Karpas-422 (cell line): Measurements from ENCODE around the gene ZFAND2A. TPM values are rescaled to one million over a fixed set of nuclear protein-coding genes. Genes with fewer than 3 reads are reported as not detected.
"Not testable (repeated sequence)": the region's sequence is repeated elsewhere in the genome, so short reads cannot be mapped to it uniquely, and the experiment has no call there.

Source experiments
- DNase-seq: peaks from one replicate; pipeline ENCODE4 v3.0.0-alpha.2; 2015
- H2AFZ ChIP-seq: fragments of 200-600 bp; sonication (generic); 2 replicates; pipeline ENCODE4 v1.6.1; 2014; ENCODE audit warnings: antibody characterized with exemption, low read length, mixed read lengths
- H3K27ac ChIP-seq: fragments of 200-600 bp; sonication (generic); 2 replicates; pipeline ENCODE4 v1.5.1; 2014; ENCODE audit warnings: mild to moderate bottlenecking, low read length, moderate library complexity
- H3K27me3 ChIP-seq: fragments of 200-600 bp; sonication (generic); 2 replicates; pipeline ENCODE4 v1.6.1; 2014; ENCODE audit warnings: low read length, mixed read lengths
- H3K36me3 ChIP-seq: fragments of 200-600 bp; sonication (generic); 2 replicates; pipeline ENCODE4 v1.6.1; 2014; ENCODE audit warnings: low read length, mixed read lengths; ENCODE audit not compliant: insufficient read depth
- H3K4me1 ChIP-seq: fragments of 200-600 bp; sonication (generic); 2 replicates; pipeline ENCODE4 v1.6.1; 2014; ENCODE audit warnings: mild to moderate bottlenecking, low read length, mixed read lengths
- H3K4me2 ChIP-seq: fragments of 200-600 bp; sonication (generic); 2 replicates; pipeline ENCODE4 v1.6.1; 2014; ENCODE audit warnings: low read length, low read depth, mild to moderate bottlenecking; ENCODE audit not compliant: poor library complexity, severe bottlenecking
- H3K4me3 ChIP-seq: fragments of 200-600 bp; sonication (generic); 2 replicates; pipeline ENCODE4 v1.5.1; 2014; ENCODE audit warnings: mild to moderate bottlenecking, antibody characterized with exemption, low read length, mixed read lengths
- H3K79me2 ChIP-seq: fragments of 200-600 bp; sonication (generic); 2 replicates; pipeline ENCODE4 v1.6.1; 2014; ENCODE audit warnings: mild to moderate bottlenecking, low read length, mixed read lengths
- H3K9ac ChIP-seq: fragments of 200-600 bp; sonication (generic); 2 replicates; pipeline ENCODE4 v1.6.0; 2014; ENCODE audit warnings: low read length
- H3K9me2 ChIP-seq: fragments of 200-600 bp; sonication (generic), shearing (Covaris generic); replicated peaks from 2 replicates; pipeline ENCODE4 v1.6.0; 2014; ENCODE audit warnings: mild to moderate bottlenecking, low read length, moderate library complexity; ENCODE audit not compliant: insufficient read depth
- H3K9me3 ChIP-seq: fragments of 300-700, 200-600 bp; sonication (generic); 2 replicates; pipeline ENCODE4 v1.6.1; 2014; ENCODE audit warnings: low read length, mixed read lengths
- H4K20me1 ChIP-seq: fragments of 200-600 bp; sonication (generic); 2 replicates; pipeline ENCODE4 v1.6.1; 2014; ENCODE audit warnings: mild to moderate bottlenecking, antibody characterized with exemption, low read length, low read depth; ENCODE audit not compliant: insufficient read depth
- total RNA-seq: library from RNA; depleted of rRNA; stranded (reverse); fragments of >200 nt; shearing (Covaris generic); gene quantifications from 2 replicates; pipeline ENCODE4 v1.2.3, GENCODE V29; 2014; ENCODE audit warnings: low replicate concordance

The ZFAND2A gene
- total RNA-seq, 1 experiment from 2014 or later = 11.5 TPM

DNA sequence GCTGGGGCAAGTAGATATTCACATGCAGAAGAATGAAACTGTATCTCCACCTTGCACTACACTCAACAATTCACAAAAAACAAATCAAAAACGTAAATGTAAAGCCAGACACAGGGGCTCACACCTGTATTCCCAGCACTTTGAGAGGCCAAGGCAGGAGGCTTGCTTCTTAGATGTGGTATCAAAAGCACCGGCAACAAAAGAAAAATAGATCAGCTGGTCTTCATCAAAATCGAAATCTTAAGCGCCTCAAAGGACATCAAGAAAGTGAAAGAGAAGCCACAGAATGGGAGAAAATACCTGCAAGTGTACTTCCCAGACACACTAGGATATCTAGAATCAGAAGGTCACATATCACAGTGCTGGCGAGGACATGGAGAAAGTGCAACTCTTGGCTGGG is 40.8 kb downstream of the ZFAND2A start:
- DNase-seq = no peak
- Histone ChIP-seq H3K4me3 (no peak overlapping the region), H3K4me1 (peaks cover 9% of the 10 kb centered on the region), H3K9me2 (no peaks in the 10 kb centered on the region), H2AFZ (no peak overlapping the region), H3K9ac (no peak overlapping the region), H3K79me2 (no peaks in the 10 kb centered on the region), H3K27me3 (no peaks in the 10 kb centered on the region), H4K20me1 (peaks cover 21% of the 10 kb centered on the region; the same call in 1 of the 2 replicates), H3K4me2 (no peak overlapping the region), H3K36me3 (no peaks in the 10 kb centered on the region), H3K27ac (no peak overlapping the region), H3K9me3 (no peaks in the 10 kb centered on the region)

DNA sequence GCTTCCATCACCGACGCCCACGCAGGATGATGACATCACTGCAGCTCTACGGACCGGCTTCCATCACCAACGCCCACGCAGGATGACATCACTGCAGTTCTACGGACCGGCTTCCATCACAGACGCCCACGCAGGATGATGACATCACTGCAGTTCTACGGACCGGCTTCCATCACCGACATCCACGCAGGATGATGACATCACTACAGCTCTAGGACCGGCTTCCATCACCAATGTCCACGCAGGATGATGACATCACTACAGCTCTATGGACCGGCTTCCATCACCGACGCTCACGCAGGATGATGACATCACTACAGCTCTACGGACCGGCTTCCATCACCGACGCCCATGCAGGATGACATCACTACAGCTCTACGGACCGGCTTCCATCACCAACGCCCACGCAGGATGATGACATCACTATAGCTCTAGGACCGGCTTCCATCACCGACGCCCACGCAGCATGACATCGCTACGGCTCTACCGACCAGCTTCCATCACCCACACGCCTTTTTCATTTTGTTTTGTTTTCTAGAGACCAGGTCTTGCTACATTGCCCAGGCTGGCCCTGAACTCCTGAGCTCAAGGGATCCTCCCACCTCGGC is 42.6 kb downstream of the ZFAND2A start:
- Histone ChIP-seq H3K4me3 (no peak overlapping the region), H3K79me2 (no peaks in the 10 kb centered on the region), H4K20me1 (peaks cover 9% of the 10 kb centered on the region; the same call in 1 of the 2 replicates), H3K9me2 (no peaks in the 10 kb centered on the region), H3K36me3 (no peaks in the 10 kb centered on the region), H3K9me3 (no peaks in the 10 kb centered on the region), H3K27me3 (no peaks in the 10 kb centered on the region), H3K27ac (no peak overlapping the region), H3K9ac (no peak overlapping the region), H3K4me1 (peaks cover under 1% of the 10 kb centered on the region), H2AFZ (no peak overlapping the region), H3K4me2 (no peak overlapping the region)
- no peak for DNase-seq

DNA sequence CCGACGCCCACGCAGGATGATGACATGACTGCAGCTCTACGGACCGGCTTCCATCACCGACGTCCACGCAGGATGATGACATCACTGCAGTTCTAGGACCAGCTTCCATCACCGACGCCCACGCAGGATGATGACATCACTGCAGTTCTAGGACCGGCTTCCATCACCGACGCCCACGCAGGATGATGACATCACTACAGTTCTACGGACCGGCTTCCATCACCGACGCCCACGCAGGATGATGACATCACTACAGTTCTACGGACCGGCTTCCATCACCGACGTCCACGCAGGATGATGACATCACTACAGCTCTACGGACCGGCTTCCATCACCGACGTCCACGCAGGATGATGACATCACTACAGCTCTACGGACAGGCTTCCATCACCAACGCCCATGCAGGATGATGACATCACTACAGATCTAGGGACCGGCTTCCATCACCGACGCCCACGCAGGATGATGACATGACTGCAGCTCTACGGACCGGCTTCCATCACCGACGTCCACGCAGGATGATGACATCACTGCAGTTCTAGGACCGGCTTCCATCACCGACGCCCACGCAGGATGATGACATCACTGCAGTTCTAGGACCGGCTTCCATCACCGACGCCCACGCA is 43.5 kb downstream of the ZFAND2A start:
- H3K4me3 ChIP-seq, H3K36me3 ChIP-seq, H3K4me1 ChIP-seq, H2AFZ ChIP-seq, H3K79me2 ChIP-seq, DNase-seq, H3K9me2 ChIP-seq, H3K9ac ChIP-seq, H3K27ac ChIP-seq, H4K20me1 ChIP-seq, H3K27me3 ChIP-seq, H3K4me2 ChIP-seq, H3K9me3 ChIP-seq: not testable (repeated sequence)

DNA sequence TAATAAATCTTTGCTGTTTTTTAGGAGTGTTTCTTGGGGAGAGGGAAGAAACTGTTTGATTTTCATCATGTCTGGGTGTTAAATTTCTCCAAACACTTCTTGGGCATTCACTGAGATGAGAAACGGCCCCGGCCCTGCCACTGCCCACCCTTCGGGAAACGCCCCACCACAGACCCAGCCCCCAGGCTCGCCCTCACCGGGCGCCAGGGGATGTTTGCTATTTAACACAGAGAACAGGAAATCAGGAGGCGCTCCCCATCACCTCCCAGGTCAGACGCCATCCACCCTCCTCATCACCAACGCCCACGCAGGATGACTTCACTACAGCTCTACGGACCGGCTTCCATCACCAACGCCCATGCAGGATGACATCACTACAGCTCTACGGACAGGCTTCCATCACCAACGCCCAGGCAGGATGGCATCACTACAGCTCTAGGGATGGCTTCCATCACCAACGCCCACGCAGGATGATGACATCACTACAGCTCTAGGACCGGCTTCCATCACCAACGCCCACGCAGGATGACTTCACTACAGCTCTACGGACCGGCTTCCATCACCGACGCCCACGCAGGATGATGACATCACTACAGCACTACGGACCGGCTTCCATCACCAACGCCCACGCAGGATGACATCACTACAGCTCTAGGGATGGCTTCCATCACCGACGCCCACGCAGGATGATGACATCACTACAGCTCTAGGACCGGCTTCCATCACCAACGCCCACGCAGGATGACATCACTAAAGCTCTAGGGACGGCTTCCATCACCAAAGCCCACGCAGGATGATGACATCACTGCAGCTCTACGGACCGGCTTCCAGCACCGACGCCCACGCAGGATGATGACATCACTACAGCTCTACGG is 44.6 kb downstream of the ZFAND2A start:
- H3K79me2 ChIP-seq, H3K27ac ChIP-seq, H4K20me1 ChIP-seq, H2AFZ ChIP-seq, H3K9me3 ChIP-seq, DNase-seq, H3K27me3 ChIP-seq, H3K4me2 ChIP-seq, H3K9ac ChIP-seq, H3K36me3 ChIP-seq, H3K4me1 ChIP-seq, H3K9me2 ChIP-seq, H3K4me3 ChIP-seq: not testable (repeated sequence)

DNA sequence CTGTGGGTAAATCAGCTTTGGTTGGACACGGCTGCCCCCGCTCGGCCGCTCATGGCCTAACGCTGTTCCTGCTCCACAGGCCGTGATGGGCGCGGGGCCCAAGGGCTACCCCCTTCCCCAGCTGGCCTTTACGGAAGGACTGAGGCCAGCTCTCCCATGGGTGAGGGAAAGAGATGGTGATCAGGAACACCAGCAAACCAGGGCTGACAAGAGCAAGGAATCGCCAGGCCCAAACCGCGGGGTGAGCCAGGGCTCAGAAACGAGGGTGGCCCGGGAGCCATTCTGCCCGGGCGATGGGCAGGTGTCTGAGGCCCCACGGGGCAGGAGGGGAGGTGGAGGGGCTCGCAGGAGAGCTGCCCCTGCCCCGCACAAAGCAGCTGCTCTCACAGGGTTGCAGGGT is 45.5 kb downstream of the ZFAND2A start:
- Histone ChIP-seq H3K27me3 (no peaks in the 10 kb centered on the region), H3K36me3 (no peaks in the 10 kb centered on the region)
- no peak for DNase-seq

DNA sequence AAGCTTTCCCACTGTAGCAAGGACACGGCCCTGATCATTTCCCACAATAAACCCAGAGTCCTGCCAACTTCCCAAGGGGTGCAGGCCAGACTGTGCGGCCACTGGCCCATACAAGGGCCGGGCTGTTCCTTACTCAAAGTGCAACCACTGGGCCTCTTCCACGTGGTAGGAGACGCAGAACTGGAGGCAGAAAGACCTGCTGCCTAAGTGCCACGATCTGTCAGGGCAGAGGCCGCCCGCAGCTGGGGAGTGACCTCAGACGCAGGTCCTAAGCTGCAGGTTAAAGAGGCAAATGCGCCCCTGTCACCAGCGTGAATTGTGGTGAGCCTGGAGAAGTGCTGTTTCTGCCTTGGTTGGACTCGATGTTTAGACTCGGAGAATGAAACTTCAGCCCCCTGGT is 45.9 kb downstream of the ZFAND2A start:
- DNase-seq = no peak
- no peaks in the 10 kb centered on the region for H3K79me2 ChIP-seq
- H3K9ac ChIP-seq = no peak overlapping the region
- H3K27ac ChIP-seq = no peak overlapping the region
- no peaks in the 10 kb centered on the region for H3K36me3 ChIP-seq
- H3K9me3 ChIP-seq = no peaks in the 10 kb centered on the region
- no peak overlapping the region for H3K4me3 ChIP-seq
- no peaks in the 10 kb centered on the region for H3K4me1 ChIP-seq
- H4K20me1 ChIP-seq = peaks cover 9% of the 10 kb centered on the region; the same call in 1 of the 2 replicates
- no peaks in the 10 kb centered on the region for H3K9me2 ChIP-seq
- H3K4me2 ChIP-seq = no peak overlapping the region
- no peak overlapping the region for H2AFZ ChIP-seq
- H3K27me3 ChIP-seq = no peaks in the 10 kb centered on the region

More for the DNA sequence above, 45.5 kb downstream of the ZFAND2A start:
- Histone ChIP-seq H3K4me1 (no peaks in the 10 kb centered on the region), H3K4me2 (no peak overlapping the region), H2AFZ (no peak overlapping the region), H3K79me2 (no peaks in the 10 kb centered on the region), H4K20me1 (peaks cover 9% of the 10 kb centered on the region; the same call in 1 of the 2 replicates), H3K9ac (no peak overlapping the region), H3K9me3 (no peaks in the 10 kb centered on the region), H3K4me3 (no peak overlapping the region), H3K9me2 (no peaks in the 10 kb centered on the region), H3K27ac (no peak overlapping the region)

DNA sequence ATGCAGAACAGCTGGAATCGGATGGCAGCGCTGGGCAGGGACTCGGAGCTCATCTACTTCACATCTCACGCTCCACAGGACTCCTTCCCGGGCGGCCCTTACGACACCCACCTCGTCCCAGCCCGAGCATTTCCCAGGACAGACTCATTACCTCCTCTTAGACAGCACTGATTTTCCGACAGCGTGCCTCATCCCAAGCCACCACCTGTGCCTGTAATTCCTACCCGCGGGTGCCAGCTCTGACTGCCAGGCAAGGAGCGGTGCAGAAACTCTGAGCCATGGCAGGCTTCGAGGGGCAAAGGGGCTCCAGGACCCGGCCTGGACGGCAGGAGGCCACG is 46.5 kb downstream of the ZFAND2A start:
- H3K27me3 ChIP-seq = no peaks in the 10 kb centered on the region
- no peaks in the 10 kb centered on the region for H3K36me3 ChIP-seq
- no peak overlapping the region for H2AFZ ChIP-seq
- H3K27ac ChIP-seq = no peak overlapping the region
- no peaks in the 10 kb centered on the region for H3K79me2 ChIP-seq
- no peak overlapping the region for H3K9ac ChIP-seq
- no peaks in the 10 kb centered on the region for H3K9me2 ChIP-seq
- no peak for DNase-seq
- peaks cover 9% of the 10 kb centered on the region; the same call in 1 of the 2 replicates for H4K20me1 ChIP-seq
- H3K4me3 ChIP-seq = no peak overlapping the region
- no peaks in the 10 kb centered on the region for H3K4me1 ChIP-seq
- H3K9me3 ChIP-seq = no peaks in the 10 kb centered on the region
- H3K4me2 ChIP-seq = no peak overlapping the region
